GM18519 (cell line): ENCODE measurements around the gene IQUB.
"Not testable (repeated sequence)": the region's sequence is repeated elsewhere in the genome, so short reads cannot be mapped to it uniquely, and the experiment has no call there.

Experiments used
- ATAC-seq: cut with Tn5 transposase; IDR thresholded peaks from one replicate; pipeline ENCODE4 v1.9.1; 2021; ENCODE audit warnings: mild to moderate bottlenecking, moderate library complexity; ENCODE audit not compliant: unreplicated experiment, low FRiP score

Gene IQUB

DNA sequence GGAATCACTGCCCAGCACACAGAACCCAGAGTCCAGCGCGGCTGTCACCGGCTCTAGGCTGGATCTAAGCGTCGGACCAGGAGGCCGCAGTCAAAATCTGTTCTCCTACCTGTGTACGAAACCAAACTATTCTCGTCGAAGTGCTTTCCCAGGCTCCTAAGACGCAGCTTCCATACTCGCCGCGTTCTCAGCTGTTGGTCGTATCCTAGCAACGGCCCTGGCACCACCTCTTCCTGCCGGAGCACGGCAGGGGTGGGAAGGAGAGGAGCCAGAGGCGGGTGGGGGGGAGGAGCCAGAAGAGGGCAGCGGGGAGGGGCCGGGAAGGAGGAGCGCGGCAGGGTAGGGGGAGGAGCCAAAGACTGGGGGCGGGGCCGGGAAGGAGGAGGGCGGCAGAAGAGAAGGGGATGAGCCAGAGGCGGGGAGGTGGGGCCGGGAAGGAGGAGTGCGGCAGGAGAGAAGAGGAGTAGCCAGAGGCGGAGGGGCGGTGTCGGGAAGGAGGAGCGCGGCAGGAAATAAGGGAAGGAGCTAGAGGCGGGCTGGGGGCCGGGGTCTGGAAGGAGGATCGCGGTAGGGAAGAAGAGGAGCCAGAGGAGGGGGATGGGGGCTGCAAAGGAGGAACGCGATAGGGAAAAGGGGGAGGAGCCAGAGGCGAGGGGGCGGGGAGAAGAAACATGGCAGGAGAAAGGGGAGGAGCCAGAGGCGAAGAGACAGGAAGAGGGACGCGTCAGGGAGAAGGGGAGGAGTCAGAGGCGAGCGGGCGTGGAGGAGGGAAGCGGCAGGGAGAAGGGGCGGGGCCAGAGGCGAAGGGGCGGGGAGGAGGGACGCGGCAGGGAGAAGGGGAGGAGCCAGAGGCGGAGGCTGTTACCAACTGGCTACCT lies at the start of gene IQUB:
Gene IQUB (minus strand): TSS at position 213 of the 878 bp plus-strand sequence. CDS start 22,255 bp downstream, outside the sequence.
- ATAC-seq, result peak; percentile 67

DNA sequence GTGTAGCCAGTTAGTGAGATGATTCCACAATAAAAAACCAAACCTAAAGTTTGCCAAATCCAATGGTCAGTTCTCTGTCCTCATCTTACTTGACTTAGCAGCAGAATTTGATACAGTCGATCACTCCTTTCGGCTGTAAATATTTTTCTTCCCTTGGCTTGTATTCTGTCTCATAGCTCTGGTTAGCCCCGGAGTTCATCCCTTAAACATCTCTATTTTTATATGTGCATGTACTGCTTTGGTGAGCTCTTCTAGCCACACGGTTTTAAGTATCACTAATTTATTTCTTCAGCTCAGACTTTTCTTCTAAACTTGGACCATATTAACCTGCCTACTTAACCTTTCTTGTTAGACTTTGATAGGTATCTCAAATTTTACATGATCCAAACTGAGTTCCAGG lies 49.4 kb upstream of the IQUB start:
- ATAC-seq, result no peak

DNA sequence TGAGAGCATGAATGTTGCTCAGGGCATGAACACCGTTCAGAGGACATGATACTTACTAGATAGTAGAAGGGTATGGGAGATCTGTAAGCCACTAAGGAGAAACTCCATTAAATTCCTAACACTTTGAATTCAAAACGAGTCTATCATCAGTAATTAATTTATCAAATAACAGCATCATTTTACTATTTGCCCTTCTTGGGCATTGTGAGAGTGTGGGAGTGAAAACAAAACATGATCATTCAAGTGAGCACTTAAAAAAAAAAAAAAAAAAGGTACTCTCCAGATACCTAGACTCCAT lies 46.7 kb upstream of the IQUB start:
- no peak for ATAC-seq

DNA sequence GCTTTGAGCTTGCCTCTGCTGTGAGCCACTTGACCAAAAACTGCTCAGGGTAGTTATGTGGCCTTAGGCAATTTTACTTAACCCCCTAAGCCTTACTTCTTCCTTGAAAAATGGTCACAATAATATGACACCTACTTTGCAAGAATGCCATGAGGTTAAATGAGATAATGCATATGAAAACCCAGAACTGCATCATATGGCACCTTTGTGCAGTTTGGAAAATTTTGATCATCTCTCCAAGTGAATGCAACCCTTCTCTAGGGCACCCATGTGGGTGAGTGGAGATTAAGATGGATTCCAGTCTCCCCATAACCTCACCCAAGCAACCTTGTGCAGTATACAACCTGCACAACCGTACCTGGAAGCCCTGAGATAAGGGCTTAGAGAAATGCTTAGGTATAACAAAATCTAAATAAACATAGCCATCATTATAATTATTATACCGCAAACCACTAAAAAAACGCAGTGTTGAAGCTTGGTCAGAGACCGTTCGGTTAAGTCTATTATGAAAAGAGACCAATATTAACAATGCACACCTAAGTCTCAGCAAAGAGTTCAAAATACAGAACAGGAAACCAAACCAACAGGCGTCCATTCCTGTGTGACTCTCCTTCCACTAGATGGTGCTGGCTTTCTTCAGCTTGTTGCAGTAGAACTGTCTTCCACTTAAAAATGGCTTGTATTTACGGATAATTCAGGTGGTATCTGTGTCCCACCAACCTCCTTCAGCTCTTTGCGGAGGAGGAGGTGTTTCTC lies 46.2 kb upstream of the IQUB start:
- peak; percentile 89 for ATAC-seq

DNA sequence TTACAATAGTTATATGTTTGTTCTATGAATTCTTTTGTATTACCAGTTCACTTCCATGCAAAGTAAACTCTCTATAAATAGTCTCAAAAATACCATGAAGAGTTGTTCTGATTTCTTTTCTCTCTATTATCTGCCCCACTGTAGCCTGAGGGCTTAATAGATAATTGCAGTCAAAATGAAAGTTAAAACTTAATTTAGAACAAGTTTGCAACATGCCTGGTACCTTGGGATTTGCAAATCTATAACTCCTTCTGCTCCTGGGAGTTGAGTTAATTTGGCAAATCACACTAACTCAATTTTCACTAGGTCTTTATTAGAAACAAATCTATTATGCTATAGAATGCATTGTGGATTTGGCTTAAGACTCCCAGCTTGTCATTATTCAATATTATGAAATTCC lies 45.0 kb upstream of the IQUB start:
- ATAC-seq, result no peak

DNA sequence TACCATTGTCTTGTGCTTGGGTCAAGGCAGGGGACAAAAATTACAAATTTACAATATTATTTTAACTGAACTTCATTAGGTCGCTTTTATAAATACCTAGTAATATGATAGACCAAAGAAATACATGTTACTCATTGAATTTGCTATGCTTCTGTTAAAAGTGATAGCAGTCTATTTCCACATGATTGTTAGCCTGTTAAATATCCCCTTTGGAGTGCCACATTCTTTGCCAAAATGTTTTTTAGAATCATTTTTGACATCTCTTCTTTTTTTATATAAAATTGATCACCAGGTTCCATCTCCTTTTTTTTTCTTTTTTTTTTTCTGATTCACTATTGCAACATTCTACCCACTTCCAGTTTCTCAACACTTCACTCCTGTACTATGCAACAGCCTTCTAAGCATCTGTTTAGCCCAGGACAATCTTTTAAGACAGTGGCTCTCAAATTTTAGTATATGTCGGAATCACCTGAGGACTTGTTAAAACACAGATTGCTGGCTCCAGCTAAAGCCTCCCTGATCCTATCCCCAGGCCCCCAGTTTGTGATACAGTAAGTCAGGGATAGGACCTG lies 39.6 kb upstream of the IQUB start:
- no peak for ATAC-seq

DNA sequence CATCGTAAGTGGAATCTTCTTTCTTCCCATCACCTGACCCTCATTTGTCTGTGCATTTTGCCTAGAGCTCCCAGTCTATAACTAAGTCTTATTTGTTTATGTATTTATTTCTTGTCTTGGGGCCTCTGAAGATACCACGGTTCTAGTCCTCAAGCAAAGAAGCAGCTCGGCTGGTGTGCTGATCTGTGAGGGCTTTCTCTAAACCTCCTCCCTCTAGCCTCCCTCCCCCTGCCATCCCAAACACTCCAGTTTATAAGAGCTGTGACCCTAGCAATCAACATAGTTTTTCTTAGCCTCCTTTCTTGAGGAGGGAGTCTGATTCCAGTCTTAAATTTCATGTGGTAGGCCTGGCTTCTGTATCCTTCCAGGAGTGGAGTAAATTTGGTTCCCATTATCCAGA lies 38.9 kb upstream of the IQUB start:
- no peak for ATAC-seq

DNA sequence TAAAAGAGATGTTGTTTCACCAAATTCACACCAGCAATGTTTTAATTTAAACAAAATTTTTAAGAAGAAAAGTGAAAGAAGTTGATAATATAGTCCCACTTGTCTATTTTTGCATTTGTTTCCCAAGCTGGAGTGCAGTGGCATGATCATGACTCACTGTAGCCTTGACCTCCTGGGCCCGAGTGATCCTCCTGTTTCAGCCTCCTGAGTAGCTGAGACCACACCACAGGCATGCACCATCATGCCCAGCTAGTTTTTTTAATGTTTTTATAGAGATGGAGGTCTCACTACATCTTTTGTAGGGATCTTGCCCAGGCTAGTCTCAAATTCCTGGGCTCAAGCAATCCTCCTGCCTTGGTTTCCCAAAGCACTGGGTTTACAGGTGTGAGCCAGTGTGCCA lies 37.3 kb upstream of the IQUB start:
- ATAC-seq, result no peak

DNA sequence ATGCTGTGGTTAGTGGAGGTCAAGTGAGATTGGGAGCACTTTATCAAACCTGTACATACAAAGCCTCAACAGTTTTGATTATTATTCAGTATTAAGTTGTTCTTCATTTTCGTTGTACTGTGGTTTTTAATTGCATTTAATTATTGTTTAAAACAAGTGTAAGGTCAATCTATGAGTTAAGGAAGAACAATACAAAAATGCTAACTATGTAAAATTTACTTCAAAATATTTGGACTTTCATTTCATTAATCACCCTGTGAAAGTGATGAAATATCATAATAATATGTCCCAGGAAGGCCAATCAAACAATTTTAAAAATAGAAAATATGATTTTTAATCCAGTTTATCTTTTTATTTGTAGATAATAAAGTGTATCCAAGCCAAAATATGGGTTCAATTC lies 36.8 kb upstream of the IQUB start:
- no peak for ATAC-seq

DNA sequence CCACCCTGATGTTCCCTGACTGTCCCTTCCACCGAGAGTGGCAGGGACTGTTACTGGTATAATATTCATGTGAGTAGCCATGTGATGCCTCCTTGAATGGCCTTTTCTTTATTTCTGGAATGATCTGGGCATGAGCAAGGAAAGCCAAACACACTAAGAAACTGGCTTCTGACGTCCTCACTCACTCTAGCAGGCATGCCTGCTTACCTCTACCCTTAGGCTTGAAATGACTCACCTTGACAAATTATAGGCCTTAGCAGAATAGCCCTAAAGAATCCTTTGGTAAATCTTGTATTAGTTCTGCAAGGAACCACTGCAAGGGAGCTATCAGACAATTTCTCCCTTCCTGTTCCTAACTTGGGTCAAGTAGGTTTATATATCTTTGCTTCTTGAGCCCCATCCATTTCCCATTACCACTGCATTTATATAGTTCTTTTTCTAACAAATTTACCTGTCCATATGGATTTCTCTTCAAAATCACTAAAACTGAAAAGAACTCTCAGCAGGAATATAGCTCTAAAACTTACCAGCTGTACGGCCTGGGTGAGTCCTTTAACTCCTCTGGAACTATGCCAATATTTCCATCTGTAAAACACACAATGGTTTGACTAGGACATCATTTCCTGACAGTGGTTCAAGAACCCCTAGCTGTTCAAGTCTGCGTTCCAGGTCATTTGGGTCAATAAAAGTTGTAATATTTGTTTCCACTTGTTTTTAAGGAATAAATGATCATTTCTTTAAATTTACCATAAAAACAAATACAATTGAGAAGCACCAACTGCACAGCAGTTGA lies 36.2 kb upstream of the IQUB start:
- ATAC-seq, result peak; percentile 39

DNA sequence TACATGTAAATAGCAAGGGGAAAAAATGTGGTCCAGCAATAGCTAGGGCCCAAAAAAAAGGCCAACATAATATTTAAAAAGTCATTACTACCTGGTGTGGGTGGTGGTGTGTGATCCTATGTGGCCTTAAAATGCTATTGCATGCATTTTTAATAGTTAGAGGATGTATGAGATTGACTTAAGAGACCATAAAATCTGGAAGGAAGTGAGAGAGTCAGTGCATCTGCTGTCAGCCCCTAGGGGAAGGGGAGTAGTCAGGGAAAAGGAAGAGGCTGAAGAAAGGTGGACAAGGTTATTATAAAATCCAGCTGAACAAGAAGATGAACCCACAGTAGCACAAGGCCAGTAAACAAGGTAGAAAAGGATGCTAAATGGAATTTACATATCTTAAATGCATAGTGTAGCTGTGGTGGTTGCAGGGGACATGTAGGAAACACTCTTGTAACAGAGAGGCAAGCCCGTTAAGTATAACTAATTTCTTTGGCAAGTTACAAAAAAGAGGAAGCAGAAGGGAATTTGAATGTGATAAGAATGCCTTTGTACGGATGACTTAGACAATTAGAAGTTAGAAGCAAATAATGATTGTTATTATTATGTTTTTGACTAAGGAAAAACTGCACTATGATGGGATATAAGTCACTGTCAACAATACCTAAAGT lies 35.1 kb upstream of the IQUB start:
- ATAC-seq, result no peak

DNA sequence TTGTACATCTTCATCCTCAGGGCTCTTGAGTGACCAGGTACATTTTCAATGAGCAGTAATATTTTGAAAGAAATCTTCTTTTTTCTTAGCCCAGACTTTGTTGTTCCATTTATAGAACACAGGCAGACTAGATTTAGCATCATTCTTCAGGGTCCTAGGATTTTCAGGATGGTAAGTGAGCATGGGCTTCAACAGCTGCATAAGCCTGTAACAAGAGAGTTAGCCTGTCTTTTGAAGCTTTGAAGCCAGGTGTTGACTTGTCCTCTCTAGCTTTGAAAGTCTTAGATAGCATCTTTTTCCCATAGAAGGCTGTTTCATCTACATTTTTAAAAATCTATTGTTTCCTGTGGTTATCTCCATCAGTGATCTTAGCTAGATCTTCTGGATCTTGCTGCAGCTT lies 27.7 kb upstream of the IQUB start:
- no peak for ATAC-seq

DNA sequence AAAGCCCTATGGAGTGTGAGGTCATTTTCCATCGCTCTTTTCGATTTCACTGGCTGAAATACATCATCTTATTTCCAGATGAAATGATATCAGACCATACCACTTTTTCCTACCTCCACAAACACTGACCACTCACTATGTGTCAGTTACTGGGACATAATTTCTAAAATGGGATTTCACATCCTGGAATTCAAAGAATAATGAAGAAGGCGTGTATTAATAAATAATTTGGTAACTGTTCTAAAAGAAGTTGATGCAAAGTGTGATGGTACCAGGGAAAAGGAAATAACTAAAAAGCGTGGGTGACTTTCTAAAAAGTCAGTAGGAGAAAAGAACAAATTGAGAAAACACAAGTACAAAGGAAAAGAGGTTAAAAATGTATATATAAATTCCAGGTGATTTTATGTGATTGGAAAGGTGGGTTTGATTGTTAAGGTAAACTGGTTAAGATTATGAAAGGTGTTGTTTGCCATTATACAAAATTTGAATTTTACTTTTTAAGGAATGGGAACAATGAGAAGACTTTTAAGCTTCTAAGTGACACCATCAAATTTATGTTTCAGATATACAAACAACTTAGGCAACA lies 24.0 kb upstream of the IQUB start:
- ATAC-seq, result no peak

DNA sequence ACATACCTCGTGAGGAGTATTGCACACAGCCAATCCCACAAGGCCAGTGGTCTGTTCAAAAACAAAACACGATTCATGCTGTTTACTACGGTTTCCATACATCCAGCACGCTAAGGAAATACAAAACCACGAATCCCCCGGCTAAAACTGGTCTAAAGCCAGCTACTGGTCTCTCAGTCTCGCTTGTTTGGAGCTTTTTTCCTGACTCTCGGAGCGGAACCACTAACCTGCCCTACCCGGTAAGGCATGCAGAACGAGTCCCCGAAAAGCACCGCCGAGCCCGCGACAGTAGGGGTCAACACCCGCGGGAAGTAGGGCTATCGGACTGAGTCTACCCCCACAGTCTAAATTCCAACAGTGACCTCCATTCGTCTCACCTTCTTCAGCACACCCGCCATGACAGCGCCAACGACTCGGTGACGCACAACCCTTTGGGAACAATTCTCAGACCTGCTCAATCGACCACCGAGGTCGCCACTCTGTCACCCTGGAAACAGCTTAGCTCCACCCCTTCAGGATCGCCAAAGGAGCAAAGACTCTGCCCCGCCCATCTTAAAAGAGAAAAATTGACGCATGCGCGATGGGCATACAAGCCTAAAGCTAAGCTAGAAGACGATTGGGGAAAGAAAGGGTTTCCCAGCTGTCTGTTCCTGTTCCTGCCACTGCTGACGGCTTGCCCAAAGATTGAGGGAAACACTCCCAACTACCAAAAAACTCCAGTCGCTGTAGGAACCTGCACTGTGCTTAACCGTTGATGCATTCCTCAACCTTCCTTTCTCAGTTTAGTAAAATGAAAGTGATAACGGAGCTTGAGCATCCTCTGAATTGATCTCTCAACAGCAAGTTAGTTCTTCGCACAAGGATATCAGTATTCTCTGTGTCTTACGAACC lies 23.2 kb upstream of the IQUB start, which contains the start of gene NDUFA5:
Gene NDUFA5 (minus strand): TSS at position 421 of the 891 bp plus-strand sequence. CDS start 23 bp downstream, at position 398.
- peak; percentile 97 for ATAC-seq

DNA sequence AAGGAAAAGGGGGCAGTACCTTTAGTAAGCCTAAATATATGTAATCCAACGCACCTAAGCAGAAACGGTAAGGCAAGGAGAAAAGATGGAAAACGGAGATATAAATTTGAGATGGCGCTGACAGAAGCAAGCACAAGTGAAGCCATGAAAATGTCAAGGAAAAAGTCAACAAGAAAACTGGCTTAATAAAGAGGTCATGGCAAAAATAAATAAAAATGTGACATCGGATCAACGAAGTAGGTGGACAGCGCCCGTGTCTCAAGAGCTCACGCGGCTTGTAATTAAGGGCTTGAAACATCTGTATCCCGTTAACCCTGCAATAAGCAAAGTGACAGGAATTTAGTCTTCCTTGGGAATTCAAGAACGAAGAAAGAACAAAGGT lies 22.6 kb upstream of the IQUB start:
- no peak for ATAC-seq

DNA sequence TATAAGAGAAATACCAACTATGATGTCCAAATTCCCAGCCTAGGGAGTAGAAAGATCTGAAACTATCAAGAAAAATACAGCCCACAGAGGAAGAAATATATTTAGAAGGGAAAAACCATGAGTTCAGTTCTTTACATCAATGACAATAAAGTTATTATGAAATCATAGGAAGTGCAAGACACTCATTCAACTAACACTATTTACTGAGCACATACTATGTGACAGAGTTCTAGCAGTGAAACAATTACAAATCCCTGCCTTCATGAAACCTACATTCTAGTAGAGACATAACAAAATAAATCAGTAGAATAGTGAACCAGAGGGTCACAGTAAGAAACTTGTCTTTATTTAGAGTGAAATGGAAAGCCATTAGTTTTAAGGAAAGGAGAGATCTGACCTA lies 21.1 kb upstream of the IQUB start:
- ATAC-seq, result no peak

DNA sequence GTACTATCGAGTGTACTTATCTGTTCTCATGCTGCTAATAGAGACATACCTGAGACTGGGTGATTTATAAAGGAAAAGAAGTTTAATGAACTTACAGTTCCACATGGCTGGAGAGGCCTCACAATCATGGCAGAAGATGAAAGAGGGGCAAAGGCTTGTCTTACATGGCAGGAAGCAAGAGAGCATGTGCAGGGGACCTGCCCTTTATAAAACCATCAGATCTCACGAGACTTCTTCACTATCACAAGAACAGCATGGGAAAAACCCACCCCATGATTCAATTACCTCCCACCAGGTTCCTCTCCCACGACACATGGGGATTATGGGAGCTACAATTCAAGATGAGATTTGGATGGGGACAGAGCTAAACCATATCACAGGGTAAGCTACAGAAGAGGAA lies 18.8 kb upstream of the IQUB start:
- ATAC-seq, result no peak

DNA sequence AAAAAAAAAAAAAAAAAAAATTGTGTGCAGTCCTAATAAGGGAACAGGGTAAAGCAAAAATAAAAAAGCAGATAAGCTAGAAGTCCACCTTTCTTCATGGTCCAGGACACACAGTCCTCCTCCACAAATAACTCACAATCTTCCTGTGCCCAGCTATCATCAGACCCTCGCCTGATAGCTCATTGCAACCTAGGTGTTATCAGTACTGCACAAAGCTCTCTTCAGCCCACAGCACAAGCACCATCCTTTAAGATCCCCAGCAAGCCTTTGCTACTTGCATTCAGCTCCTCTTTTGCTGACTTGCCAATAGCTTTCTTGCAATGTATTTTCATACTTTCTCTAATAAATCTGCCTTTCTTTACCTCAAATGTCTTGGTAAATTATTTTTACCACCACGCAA lies 18.2 kb upstream of the IQUB start:
- ATAC-seq, result no peak

DNA sequence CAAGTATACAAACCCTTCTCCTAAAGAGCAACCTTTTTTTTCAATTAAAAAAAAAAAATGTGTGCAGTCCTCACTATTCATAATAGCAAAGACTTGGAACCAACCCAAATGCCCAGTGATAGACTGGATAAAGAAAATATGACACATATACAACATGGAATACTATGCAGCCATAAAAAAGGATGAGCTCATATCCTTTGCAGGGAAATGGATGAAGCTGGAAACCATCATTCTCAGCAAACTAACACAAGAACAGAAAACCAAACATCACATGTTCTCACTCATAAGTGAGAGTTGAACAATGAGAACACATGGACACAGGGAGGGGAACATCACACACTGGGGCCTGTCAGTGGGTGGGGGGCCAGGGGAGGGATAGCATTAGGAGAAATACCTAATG lies 17.7 kb upstream of the IQUB start:
- not testable (repeated sequence) for ATAC-seq
